Measurements from ENCODE around the gene PIK3R2.

The PIK3R2 gene

GRCh38 chr19:18114483-18114882 lies 38.5 kb upstream of the PIK3R2 start:
- H3K4me3 ChIP-seq (ENCODE audit: low read depth, low read length), result no peak overlapping the region
- TF ChIP-seq MAX (IDR thresholded peaks at IDR 0.05; ENCODE audit: low read depth, low read length), result no peak
- TF ChIP-seq POLR2A (IDR thresholded peaks at IDR 0.05; ENCODE audit: extremely low read depth, insufficient read length), result no peak
- TF ChIP-seq MYC (IDR thresholded peaks at IDR 0.05; ENCODE audit: low read depth, low read length), result no peak
- no peak for TF ChIP-seq CTCF (IDR thresholded peaks at IDR 0.05; ENCODE audit: low read depth, low read length)
- no peak for DNase-seq (ENCODE audit: low read depth)

GRCh38 chr19:18117364-18117691 lies 35.6 kb upstream of the PIK3R2 start:
- TF ChIP-seq MYC (IDR thresholded peaks at IDR 0.05; ENCODE audit: low read depth, low read length) (no peak), CTCF (IDR thresholded peaks at IDR 0.05; ENCODE audit: low read depth, low read length) (no peak), MAX (IDR thresholded peaks at IDR 0.05; ENCODE audit: low read depth, low read length) (no peak), POLR2A (IDR thresholded peaks at IDR 0.05; ENCODE audit: extremely low read depth, insufficient read length) (no peak)
- no peak overlapping the region for H3K4me3 ChIP-seq (ENCODE audit: low read depth, low read length)
- DNase-seq (ENCODE audit: low read depth), result no peak

GRCh38 chr19:18117692-18118378 lies 35.1 kb upstream of the PIK3R2 start:
- TF ChIP-seq CTCF (IDR thresholded peaks at IDR 0.05; ENCODE audit: low read depth, low read length) (no peak), MAX (IDR thresholded peaks at IDR 0.05; ENCODE audit: low read depth, low read length) (peak; percentile 47; the same call in 1 of the 2 replicates), POLR2A (IDR thresholded peaks at IDR 0.05; ENCODE audit: extremely low read depth, insufficient read length) (no peak), MYC (IDR thresholded peaks at IDR 0.05; ENCODE audit: low read depth, low read length) (no peak)
- peak overlapping the region; percentile 57 for H3K4me3 ChIP-seq (ENCODE audit: low read depth, low read length)
- DNase-seq (ENCODE audit: low read depth), result peak; percentile 88

GRCh38 chr19:18118420-18119012 lies 34.4 kb upstream of the PIK3R2 start:
- TF ChIP-seq MAX (IDR thresholded peaks at IDR 0.05; ENCODE audit: low read depth, low read length), result no peak
- TF ChIP-seq POLR2A (IDR thresholded peaks at IDR 0.05; ENCODE audit: extremely low read depth, insufficient read length), result no peak
- TF ChIP-seq MYC (IDR thresholded peaks at IDR 0.05; ENCODE audit: low read depth, low read length), result no peak
- TF ChIP-seq CTCF (IDR thresholded peaks at IDR 0.05; ENCODE audit: low read depth, low read length), result no peak
- H3K4me3 ChIP-seq (ENCODE audit: low read depth, low read length), result peak overlapping the region; percentile 57
- DNase-seq (ENCODE audit: low read depth), result no peak

GRCh38 chr19:18119013-18119716 lies 33.8 kb upstream of the PIK3R2 start:
- no peak overlapping the region for H3K4me3 ChIP-seq (ENCODE audit: low read depth, low read length)
- TF ChIP-seq MAX (IDR thresholded peaks at IDR 0.05; ENCODE audit: low read depth, low read length) (no peak), CTCF (IDR thresholded peaks at IDR 0.05; ENCODE audit: low read depth, low read length) (no peak), MYC (IDR thresholded peaks at IDR 0.05; ENCODE audit: low read depth, low read length) (no peak), POLR2A (IDR thresholded peaks at IDR 0.05; ENCODE audit: extremely low read depth, insufficient read length) (no peak)
- DNase-seq (ENCODE audit: low read depth), result no peak

All from NB4 (cell line).